ENCODE data around the gene FBXW2. TPM values are rescaled to one million over a fixed set of nuclear protein-coding genes. Genes with fewer than 3 reads are reported as not detected.

FBXW2 gene, protein sequence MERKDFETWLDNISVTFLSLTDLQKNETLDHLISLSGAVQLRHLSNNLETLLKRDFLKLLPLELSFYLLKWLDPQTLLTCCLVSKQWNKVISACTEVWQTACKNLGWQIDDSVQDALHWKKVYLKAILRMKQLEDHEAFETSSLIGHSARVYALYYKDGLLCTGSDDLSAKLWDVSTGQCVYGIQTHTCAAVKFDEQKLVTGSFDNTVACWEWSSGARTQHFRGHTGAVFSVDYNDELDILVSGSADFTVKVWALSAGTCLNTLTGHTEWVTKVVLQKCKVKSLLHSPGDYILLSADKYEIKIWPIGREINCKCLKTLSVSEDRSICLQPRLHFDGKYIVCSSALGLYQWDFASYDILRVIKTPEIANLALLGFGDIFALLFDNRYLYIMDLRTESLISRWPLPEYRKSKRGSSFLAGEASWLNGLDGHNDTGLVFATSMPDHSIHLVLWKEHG
- total RNA-seq (ENCODE audit: low replicate concordance), result 67.7 and 68.2 TPM in 2 replicates
- long read RNA-seq, full-length matches to known transcripts, result 26 of 117 reads
- long read RNA-seq, partial matches to known transcripts, result 23 of 117 reads
- long read RNA-seq, other reads (novel, unspliced or antisense), result 68 of 117 reads

- Mint-ChIP-seq H3K27me3 (no peaks in the 10 kb centered on the region), H3K9me3 (no peaks in the 10 kb centered on the region), H3K27ac (peak within 1 kb of the TSS; percentile 92), H3K4me3 (peak within 1 kb of the TSS; percentile 98), H3K4me1 (ENCODE audit: unreplicated experiment) (peaks cover 22% of the 10 kb centered on the region), H3K36me3 (peaks cover 6% of the 10 kb centered on the region)
- DNase-seq (ENCODE audit: extremely low spot score, unreplicated experiment), result peak; percentile 92
- TF ChIP-seq, protein P1, sequence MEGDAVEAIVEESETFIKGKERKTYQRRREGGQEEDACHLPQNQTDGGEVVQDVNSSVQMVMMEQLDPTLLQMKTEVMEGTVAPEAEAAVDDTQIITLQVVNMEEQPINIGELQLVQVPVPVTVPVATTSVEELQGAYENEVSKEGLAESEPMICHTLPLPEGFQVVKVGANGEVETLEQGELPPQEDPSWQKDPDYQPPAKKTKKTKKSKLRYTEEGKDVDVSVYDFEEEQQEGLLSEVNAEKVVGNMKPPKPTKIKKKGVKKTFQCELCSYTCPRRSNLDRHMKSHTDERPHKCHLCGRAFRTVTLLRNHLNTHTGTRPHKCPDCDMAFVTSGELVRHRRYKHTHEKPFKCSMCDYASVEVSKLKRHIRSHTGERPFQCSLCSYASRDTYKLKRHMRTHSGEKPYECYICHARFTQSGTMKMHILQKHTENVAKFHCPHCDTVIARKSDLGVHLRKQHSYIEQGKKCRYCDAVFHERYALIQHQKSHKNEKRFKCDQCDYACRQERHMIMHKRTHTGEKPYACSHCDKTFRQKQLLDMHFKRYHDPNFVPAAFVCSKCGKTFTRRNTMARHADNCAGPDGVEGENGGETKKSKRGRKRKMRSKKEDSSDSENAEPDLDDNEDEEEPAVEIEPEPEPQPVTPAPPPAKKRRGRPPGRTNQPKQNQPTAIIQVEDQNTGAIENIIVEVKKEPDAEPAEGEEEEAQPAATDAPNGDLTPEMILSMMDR (conservative IDR thresholded peaks at IDR 0.05), result no peak
Observed at GRCh38 chr9:120792898-120793765, at the start of gene FBXW2. FBXW2 (minus strand) TSS chr9:120793416; CDS start chr9:120788258, 5,158 bp downstream.

DNA sequence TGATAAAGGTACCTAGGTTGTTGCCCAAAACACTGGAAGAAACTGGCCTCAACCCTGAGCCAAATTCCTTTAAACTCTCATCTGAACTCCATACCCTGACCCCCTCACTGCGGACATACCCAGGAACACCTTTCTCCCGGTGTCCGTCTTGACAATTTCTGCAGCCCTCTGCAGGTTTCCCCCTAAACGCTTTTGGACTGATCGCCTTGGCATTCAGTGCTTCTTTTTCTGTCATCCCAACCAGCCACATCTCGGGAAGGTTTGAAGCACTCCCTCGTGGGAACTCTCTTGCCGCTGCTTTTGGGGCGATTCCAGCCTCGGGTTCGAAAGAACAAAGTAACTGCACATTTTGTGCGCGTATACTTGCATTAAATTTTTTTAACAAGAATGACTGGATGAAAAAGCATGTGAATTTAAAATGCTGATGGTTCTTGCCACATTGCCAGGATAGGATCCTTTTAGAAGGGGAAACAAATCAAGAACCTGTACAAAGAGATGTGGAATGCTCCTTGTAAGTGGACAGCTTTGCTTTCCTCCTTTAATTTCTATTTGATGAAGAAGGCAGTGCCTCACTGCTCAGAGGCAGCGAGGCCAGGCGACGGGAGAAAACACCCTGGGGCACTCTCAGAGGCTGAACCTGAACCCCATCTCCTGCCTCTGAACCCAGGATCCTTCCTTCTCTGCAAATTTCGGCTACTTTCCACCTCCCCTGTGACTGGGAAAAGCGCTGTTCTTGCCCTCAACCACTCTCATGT is 48.9 kb upstream of the FBXW2 start:
- TF ChIP-seq, protein P1 (conservative IDR thresholded peaks at IDR 0.05), result no peak
- no peaks in the 10 kb centered on the region for H3K27me3 Mint-ChIP-seq

GRCh38 chr9:120839146-120839545 is 45.9 kb upstream of the FBXW2 start:
- Mint-ChIP-seq H3K27ac (peak overlapping the region; percentile 12), H3K9me3 (peaks cover 4% of the 10 kb centered on the region), H3K36me3 (peaks cover 42% of the 10 kb centered on the region), H3K4me1 (ENCODE audit: unreplicated experiment) (peaks cover 24% of the 10 kb centered on the region), H3K4me3 (peak overlapping the region; percentile 27), H3K27me3 (no peaks in the 10 kb centered on the region)
- TF ChIP-seq, protein P1 (conservative IDR thresholded peaks at IDR 0.05), result no peak
- no peak for DNase-seq (ENCODE audit: extremely low spot score, unreplicated experiment)

More for the DNA sequence above, 48.9 kb upstream of the FBXW2 start:
- Mint-ChIP-seq H3K36me3 (peaks cover 36% of the 10 kb centered on the region), H3K9me3 (peaks cover 4% of the 10 kb centered on the region), H3K4me3 (peak overlapping the region; percentile 96), H3K4me1 (ENCODE audit: unreplicated experiment) (peaks cover 24% of the 10 kb centered on the region), H3K27ac (peak overlapping the region; percentile 91)
- DNase-seq (ENCODE audit: extremely low spot score, unreplicated experiment), result no peak

GRCh38 chr9:120837921-120838320 is 44.7 kb upstream of the FBXW2 start:
- Mint-ChIP-seq H3K9me3 (peaks cover 4% of the 10 kb centered on the region), H3K27ac (no peak overlapping the region), H3K27me3 (no peaks in the 10 kb centered on the region), H3K36me3 (peaks cover 43% of the 10 kb centered on the region), H3K4me3 (no peak overlapping the region), H3K4me1 (ENCODE audit: unreplicated experiment) (peaks cover 24% of the 10 kb centered on the region)
- TF ChIP-seq, protein P1 (conservative IDR thresholded peaks at IDR 0.05), result no peak
- DNase-seq (ENCODE audit: extremely low spot score, unreplicated experiment), result no peak

DNA sequence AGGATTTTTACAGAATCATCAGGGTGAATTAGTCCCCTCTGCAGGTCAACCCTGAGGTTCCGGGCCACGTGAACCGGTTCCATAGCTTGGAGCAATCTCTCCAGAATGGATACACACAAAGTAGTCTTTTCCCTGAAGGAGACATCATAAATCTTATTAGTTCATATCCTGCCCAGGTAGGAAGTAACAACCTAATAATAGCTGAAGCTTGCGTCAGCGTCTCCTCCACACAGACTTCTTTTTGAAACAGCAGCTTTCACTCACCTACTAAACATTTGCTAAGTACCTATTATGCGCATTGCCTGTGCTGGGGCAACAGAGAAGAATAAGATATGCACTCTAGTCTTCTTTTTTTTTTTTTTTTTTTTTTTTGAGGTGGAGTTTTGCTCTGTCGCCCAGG is 40.1 kb upstream of the FBXW2 start:
- no peak overlapping the region for H3K4me3 Mint-ChIP-seq
- H3K36me3 Mint-ChIP-seq, result peaks cover 41% of the 10 kb centered on the region
- no peaks in the 10 kb centered on the region for H3K9me3 Mint-ChIP-seq
- H3K27me3 Mint-ChIP-seq, result no peaks in the 10 kb centered on the region
- DNase-seq (ENCODE audit: extremely low spot score, unreplicated experiment), result no peak
- no peak overlapping the region for H3K27ac Mint-ChIP-seq
- H3K4me1 Mint-ChIP-seq (ENCODE audit: unreplicated experiment), result no peaks in the 10 kb centered on the region
- TF ChIP-seq, protein P1 (conservative IDR thresholded peaks at IDR 0.05), result no peak
